ENCODE data around the gene RAP1GAP2.

Gene RAP1GAP2

GRCh38 chr17:2945299-2945698 lies 149.1 kb downstream of the RAP1GAP2 start:
- no peak for TF ChIP-seq POLR2A (IDR thresholded peaks at IDR 0.05; ENCODE audit: low read depth, low read length)
- no peak for DNase-seq (ENCODE audit: insufficient read length, low spot score)
- no peak for FAIRE-seq

GRCh38 chr17:2946144-2946543 lies 149.9 kb downstream of the RAP1GAP2 start:
- TF ChIP-seq POLR2A (IDR thresholded peaks at IDR 0.05; ENCODE audit: low read depth, low read length), result no peak
- FAIRE-seq (no peak), DNase-seq (ENCODE audit: insufficient read length, low spot score) (no peak)

DNA sequence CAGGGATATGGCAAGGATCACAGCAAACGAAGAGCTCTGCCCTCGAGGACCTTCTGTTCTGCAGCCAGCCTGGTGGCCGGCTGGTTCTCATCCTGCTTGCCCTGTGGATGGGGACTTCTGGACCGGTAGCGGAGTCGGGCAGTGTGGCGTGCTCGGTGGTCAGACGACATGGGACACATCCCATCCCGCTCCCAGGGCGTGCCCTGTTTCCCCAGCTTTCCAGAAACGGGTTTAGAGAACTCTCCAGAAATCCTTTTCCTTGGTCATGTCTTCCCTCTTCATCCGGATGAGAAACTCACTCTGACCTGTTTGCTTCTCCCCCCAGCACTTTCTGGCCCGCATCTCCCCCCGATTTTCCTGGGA lies 151.3 kb downstream of the RAP1GAP2 start:
- FAIRE-seq, result no peak
- no peak for TF ChIP-seq POLR2A (IDR thresholded peaks at IDR 0.05; ENCODE audit: low read depth, low read length)

GRCh38 chr17:2947996-2948550 lies 151.8 kb downstream of the RAP1GAP2 start:
- no peak for TF ChIP-seq POLR2A (IDR thresholded peaks at IDR 0.05; ENCODE audit: low read depth, low read length)
- DNase-seq (ENCODE audit: insufficient read length, low spot score), result no peak
- FAIRE-seq, result no peak

More for the DNA sequence above, 151.3 kb downstream of the RAP1GAP2 start:
- DNase-seq (ENCODE audit: insufficient read length, low spot score), result no peak

DNA sequence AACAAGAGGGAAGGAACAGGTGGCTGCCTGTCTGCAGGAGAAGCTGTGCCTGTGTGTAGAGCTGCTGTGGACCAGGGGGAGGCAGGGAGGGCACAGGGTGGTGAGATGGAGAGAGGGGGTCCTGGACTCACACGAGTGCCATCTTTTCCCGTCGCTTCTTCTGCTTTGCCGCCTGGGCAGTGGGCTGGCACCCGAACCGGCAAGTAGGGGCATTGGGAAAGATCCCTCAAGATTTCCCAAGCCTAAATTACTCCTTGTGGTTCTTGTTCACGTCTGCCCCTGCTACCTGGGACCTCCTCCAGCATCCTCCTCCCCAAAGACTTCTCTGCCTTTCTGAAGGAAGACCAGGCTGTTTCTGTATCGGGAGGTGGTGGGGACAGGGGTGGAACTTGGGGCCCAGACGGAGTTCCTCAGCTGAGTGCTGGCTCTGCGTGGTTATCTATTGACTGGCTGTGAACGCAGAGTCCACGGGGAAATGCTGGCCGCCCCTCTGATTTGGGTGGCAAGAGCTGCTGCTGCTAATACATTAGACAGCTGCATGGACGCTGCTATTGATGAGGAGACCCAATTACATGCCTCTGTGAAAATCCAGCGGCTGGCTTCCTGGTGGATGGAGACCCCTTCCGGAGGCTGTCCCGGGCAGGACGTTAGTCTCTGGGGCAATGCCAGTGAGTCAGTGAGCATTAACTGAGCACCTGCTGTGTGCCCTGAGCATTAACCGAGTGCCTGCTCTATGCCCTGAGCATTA lies 152.7 kb downstream of the RAP1GAP2 start:
- DNase-seq (ENCODE audit: insufficient read length, low spot score) (no peak), FAIRE-seq (no peak)
- TF ChIP-seq POLR2A (IDR thresholded peaks at IDR 0.05; ENCODE audit: low read depth, low read length), result no peak

DNA sequence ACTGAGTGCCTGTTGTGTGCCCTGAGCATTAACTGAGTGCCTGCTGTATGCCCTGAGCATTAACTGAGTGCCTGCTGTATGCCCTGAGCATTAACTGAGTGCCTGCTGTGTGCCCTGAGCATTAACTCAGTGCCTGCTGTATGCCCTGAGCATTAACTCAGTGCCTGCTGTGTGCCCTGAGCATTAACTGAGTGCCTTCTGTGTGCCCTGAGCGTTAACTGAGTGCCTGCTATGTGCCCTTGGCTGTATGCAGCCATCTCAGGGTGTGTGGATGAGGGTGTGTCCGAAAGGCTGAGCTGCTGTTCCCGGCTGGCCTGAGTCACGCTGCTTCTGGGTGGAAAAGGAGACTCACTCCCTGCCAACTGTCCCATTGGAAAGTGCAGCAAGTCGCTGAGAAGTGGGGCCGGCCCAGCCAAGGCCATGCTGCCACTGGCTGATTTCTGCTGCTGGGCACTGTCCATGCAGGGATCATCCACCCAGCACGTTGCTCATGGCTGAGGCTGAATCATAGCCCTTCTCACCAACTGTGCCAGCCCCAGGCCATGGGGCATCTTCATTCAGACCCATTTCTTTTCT lies 153.3 kb downstream of the RAP1GAP2 start:
- peak; percentile 95 for DNase-seq (ENCODE audit: insufficient read length, low spot score)
- TF ChIP-seq POLR2A (IDR thresholded peaks at IDR 0.05; ENCODE audit: low read depth, low read length), result no peak
- FAIRE-seq, result peak; percentile 89

DNA sequence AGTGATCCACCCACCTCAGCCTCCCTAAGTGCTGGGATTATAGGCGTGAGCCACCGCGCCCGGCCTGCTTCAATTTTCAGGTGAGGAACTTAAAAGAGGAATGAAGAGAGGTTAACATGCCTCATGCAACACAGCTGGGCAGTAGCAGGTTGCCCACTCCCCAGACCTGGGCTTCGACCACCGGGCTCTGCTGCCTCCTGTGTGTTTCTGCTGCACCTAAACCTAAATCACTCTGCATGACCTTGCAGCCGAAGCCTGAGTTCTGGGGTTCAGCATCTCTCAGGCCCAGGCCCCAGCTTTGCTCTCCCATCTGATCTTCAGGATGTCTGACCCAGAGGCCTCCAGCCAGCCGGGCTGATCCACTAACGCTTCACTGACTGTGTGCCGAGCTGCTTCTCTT lies 154.6 kb downstream of the RAP1GAP2 start:
- FAIRE-seq (no peak), DNase-seq (ENCODE audit: insufficient read length, low spot score) (no peak)
- TF ChIP-seq POLR2A (IDR thresholded peaks at IDR 0.05; ENCODE audit: low read depth, low read length), result no peak

- DNase-seq (ENCODE audit: insufficient read length, low spot score), result no peak
- FAIRE-seq, result no peak
- no peak for TF ChIP-seq POLR2A (IDR thresholded peaks at IDR 0.05; ENCODE audit: low read depth, low read length)
Observed at GRCh38 chr17:2952174-2952845, 156.1 kb downstream of the RAP1GAP2 start.

DNA sequence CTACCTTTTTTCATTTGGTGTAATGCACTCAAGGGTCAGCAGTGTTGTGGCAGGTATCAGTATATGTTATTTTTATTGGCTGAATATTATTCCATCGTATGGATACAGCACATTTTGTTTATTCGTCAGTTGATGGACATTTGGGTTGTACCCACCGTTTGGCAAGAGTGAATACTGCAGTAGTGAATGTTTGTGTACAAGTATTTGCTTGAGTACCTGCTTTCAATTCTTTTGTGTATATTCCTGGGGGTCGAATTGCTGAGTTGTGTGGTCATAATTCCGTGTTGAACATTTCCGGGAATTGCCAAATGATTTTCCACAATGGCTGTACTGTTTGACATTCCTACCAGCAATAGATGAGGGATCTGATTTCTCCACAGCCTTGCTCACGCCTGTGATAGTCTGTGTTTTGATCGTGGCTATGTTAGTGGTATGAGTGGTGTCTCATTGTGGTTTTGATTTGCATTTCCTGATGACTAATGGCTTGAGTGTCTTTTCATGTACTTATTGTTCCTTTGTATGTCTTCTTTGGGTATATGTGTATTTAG lies 158.7 kb downstream of the RAP1GAP2 start:
- DNase-seq (ENCODE audit: insufficient read length, low spot score) (peak; percentile 71), FAIRE-seq (peak; percentile 87)
- no peak for TF ChIP-seq POLR2A (IDR thresholded peaks at IDR 0.05; ENCODE audit: low read depth, low read length)

DNA sequence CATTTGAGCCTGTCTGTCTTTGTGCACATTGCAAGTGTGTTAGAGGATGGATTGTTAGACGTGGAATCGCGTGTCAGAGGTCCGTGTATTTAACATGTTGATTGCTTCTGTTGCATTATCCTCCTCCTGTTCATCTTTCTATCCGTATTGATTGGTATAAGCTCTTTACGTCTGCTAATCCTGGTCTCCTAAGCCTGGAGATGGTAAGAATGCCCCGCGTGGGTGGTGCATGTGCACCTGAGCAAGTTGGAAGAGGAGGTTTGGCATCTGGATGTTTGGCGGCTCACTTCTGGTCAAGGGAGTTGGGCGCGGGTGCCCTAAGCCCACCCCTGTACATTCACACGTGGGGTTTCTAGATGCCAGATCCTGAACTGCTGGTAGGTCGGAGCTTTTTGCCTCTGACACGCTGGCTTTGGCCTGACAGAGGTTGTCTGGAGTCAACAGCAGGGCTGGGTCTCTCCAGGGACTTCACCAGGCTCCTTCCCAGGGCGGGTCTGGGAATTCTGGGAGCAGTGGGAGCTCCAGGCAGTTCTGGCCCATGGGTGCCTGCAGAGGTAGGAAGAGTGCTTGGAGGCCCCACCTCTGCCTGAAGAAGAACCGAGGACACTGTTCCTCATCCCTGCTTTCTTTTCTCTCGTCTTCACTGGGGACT lies 159.8 kb downstream of the RAP1GAP2 start:
- no peak for TF ChIP-seq POLR2A (IDR thresholded peaks at IDR 0.05; ENCODE audit: low read depth, low read length)
- no peak for FAIRE-seq
- DNase-seq (ENCODE audit: insufficient read length, low spot score), result no peak

DNA sequence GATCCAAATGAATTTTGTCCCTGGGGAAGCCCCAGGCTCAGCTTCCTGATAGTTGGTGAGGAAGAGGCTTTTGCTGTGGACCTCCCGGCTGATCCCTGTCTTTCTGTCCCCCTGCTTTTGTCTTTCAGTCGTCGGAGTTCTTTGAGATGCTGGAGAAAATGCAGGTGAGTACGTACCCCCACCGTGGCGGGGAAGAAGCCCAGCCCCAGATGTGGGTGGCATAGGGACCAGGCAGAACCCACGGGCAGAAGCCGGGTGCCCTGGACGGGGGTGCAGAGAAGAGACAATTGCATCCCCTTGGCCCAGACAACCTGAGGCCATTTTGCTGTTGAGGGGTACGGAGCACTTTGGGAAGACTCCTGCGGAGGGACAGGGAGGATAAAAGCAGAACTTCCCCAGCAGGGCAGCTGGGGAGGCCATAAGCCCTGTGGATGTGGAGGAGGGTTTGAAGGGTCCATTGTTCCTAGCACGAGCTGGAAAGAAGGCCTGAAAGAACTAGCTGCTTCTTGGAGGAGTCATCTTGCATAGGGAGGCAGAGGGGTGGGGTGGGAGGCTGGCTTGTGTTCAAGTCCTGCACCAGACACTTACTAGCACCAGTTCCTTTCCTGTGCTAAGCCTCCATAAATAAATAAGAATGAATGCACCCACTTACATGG lies 161.5 kb downstream of the RAP1GAP2 start:
- FAIRE-seq, result no peak
- DNase-seq (ENCODE audit: insufficient read length, low spot score), result no peak

GRCh38 chr17:2958706-2959222 lies 162.5 kb downstream of the RAP1GAP2 start:
- DNase-seq (ENCODE audit: insufficient read length, low spot score) (no peak), FAIRE-seq (no peak)
- no peak for TF ChIP-seq POLR2A (IDR thresholded peaks at IDR 0.05; ENCODE audit: low read depth, low read length)

More for the DNA sequence above, 161.5 kb downstream of the RAP1GAP2 start:
- no peak for TF ChIP-seq POLR2A (IDR thresholded peaks at IDR 0.05; ENCODE audit: low read depth, low read length)
